GM12873 (cell line): Measurements from ENCODE around the gene TMC3.

ENCODE experiments used
- CTCF ChIP-seq: IDR thresholded peaks from 2 replicates; pipeline ENCODE4 v1.5.1; 2012; ENCODE audit warnings: low read depth, mild to moderate bottlenecking, moderate library complexity, low read length, control low read depth; ENCODE audit not compliant: insufficient read depth; ENCODE audit errors: missing control alignments

The TMC3 gene

GRCh38 chr15:81297147-81297572, 76.9 kb downstream of the TMC3 start:
- TF ChIP-seq CTCF: no peak

- TF ChIP-seq CTCF: no peak
These were observed 77.3 kb downstream of the TMC3 start for GRCh38 chr15:81296673-81297072.

- TF ChIP-seq CTCF: no peak
These were observed 77.8 kb downstream of the TMC3 start for GRCh38 chr15:81296186-81296585.

GRCh38 chr15:81295486-81296121, 78.4 kb downstream of the TMC3 start:
- TF ChIP-seq CTCF: no peak

GRCh38 chr15:81294516-81294880, 79.5 kb downstream of the TMC3 start:
- TF ChIP-seq CTCF: peak; percentile 74

GRCh38 chr15:81293728-81294515, 80.1 kb downstream of the TMC3 start:
- no peak for TF ChIP-seq CTCF

GRCh38 chr15:81292523-81293001, 81.5 kb downstream of the TMC3 start:
- TF ChIP-seq CTCF: no peak
